ENCODE results near the gene PLA2G4E. TPM values are rescaled to one million over a fixed set of nuclear protein-coding genes. Genes with fewer than 3 reads are reported as not detected.
A peak's percentile ranks its signal among the peaks of the same experiment; 100 is the strongest.

Gene PLA2G4E
- total and polyA plus RNA-seq, 2 of the 13 experiments (the other 11 are each of a cell fraction or from before 2014, with no cell fraction given): not detected

- TF ChIP-seq SYNCRIP (IDR thresholded peaks at IDR 0.05; ENCODE audit: insufficient read depth, low read depth, low read length): no peak
- no peak for TF ChIP-seq ZNF207 (IDR thresholded peaks at IDR 0.05; ENCODE audit: borderline replicate concordance)
- peak; percentile 10; the same call in 1 of the 2 replicates for TF ChIP-seq ETV5 (CRISPR knock-in tag; IDR thresholded peaks at IDR 0.05; ENCODE audit: borderline replicate concordance)
- TF ChIP-seq SCMH1 (CRISPR knock-in tag; IDR thresholded peaks at IDR 0.05; ENCODE audit: borderline replicate concordance): no peak
- peak; percentile 69 for TF ChIP-seq SAP130 (CRISPR knock-in tag; IDR thresholded peaks at IDR 0.05; ENCODE audit: low read depth)
- TF ChIP-seq, protein P1, sequence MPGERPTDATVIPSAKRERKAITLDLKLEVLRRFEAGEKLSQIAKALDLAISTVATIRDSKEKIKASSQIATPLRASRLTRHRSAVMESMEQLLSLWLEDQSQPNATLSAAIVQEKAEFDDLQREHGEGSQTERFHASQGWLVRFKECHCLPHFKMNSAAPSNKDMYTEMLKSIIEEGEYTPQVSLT (CRISPR knock-in tag; IDR thresholded peaks at IDR 0.05; ENCODE audit: borderline replicate concordance, low read depth): no peak
- TF ChIP-seq GLI4 (CRISPR knock-in tag; IDR thresholded peaks at IDR 0.05; ENCODE audit: borderline replicate concordance): no peak
- TF ChIP-seq, protein P2, sequence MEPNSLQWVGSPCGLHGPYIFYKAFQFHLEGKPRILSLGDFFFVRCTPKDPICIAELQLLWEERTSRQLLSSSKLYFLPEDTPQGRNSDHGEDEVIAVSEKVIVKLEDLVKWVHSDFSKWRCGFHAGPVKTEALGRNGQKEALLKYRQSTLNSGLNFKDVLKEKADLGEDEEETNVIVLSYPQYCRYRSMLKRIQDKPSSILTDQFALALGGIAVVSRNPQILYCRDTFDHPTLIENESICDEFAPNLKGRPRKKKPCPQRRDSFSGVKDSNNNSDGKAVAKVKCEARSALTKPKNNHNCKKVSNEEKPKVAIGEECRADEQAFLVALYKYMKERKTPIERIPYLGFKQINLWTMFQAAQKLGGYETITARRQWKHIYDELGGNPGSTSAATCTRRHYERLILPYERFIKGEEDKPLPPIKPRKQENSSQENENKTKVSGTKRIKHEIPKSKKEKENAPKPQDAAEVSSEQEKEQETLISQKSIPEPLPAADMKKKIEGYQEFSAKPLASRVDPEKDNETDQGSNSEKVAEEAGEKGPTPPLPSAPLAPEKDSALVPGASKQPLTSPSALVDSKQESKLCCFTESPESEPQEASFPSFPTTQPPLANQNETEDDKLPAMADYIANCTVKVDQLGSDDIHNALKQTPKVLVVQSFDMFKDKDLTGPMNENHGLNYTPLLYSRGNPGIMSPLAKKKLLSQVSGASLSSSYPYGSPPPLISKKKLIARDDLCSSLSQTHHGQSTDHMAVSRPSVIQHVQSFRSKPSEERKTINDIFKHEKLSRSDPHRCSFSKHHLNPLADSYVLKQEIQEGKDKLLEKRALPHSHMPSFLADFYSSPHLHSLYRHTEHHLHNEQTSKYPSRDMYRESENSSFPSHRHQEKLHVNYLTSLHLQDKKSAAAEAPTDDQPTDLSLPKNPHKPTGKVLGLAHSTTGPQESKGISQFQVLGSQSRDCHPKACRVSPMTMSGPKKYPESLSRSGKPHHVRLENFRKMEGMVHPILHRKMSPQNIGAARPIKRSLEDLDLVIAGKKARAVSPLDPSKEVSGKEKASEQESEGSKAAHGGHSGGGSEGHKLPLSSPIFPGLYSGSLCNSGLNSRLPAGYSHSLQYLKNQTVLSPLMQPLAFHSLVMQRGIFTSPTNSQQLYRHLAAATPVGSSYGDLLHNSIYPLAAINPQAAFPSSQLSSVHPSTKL (CRISPR knock-in tag; IDR thresholded peaks at IDR 0.05): 0 out of 2 replicates have a peak, but pooled peaks have one; percentile 51
- TF ChIP-seq, protein P3, sequence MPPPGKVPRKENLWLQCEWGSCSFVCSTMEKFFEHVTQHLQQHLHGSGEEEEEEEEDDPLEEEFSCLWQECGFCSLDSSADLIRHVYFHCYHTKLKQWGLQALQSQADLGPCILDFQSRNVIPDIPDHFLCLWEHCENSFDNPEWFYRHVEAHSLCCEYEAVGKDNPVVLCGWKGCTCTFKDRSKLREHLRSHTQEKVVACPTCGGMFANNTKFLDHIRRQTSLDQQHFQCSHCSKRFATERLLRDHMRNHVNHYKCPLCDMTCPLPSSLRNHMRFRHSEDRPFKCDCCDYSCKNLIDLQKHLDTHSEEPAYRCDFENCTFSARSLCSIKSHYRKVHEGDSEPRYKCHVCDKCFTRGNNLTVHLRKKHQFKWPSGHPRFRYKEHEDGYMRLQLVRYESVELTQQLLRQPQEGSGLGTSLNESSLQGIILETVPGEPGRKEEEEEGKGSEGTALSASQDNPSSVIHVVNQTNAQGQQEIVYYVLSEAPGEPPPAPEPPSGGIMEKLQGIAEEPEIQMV (CRISPR knock-in tag; IDR thresholded peaks at IDR 0.05; ENCODE audit: low read depth): no peak
- TF ChIP-seq ZBTB3 (CRISPR knock-in tag; IDR thresholded peaks at IDR 0.05; ENCODE audit: borderline replicate concordance, low read depth): no peak
Observed at GRCh38 chr15:41944313-41944940, 76.4 kb downstream of the PLA2G4E start (continued).

Data from HepG2 (cell line).